K562 (cell line): ENCODE results near the gene DCAF10. TPM values are rescaled to one million over a fixed set of nuclear protein-coding genes. Genes with fewer than 3 reads are reported as not detected.

Experiments used
- EHMT2 ChIP-seq: fragments of 450-650 bp; IDR thresholded peaks from 2 replicates; pipeline ENCODE4 v1.6.1; 2018; ENCODE audit warnings: antibody characterized with exemption
- ERF ChIP-seq: fragments of 450-650 bp; formaldehyde crosslinking; IDR thresholded peaks from 2 replicates; pipeline ENCODE4 v1.4.0; 2020; ENCODE audit warnings: mild to moderate bottlenecking, mixed read lengths
- GABPB2 ChIP-seq: fragments of 250-450 bp; sonication (Bioruptor Pico); conservative IDR thresholded peaks from 2 replicates; pipeline ENCODE4 v1.5.1; 2021; ENCODE audit warnings: mild to moderate bottlenecking
- NR2C2 ChIP-seq, 2 experiments: fragments of 200-800 bp in 1 of 2; sonication (Bioruptor generic) in 1 of 2; sonication (generic) in 1 of 2; formaldehyde crosslinking in 1 of 2; IDR thresholded peaks; 2 replicates each; pipeline versions ENCODE4 v1.6.1 to v1.8.0; 2016 to 2022; ENCODE audit warnings: mild to moderate bottlenecking in 1 of 2, missing compliant biosample characterization in 1 of 2, missing genetic modification characterization in 1 of 2, missing genetic modification reagents in 1 of 2
- RUNX1 ChIP-seq: sonication (generic); IDR thresholded peaks from 2 replicates; pipeline ENCODE4 v1.6.1; 2016; ENCODE audit warnings: antibody characterized with exemption, low read depth
- SRSF1 ChIP-seq: fragments of 200-400 bp; formaldehyde crosslinking; IDR thresholded peaks from 2 replicates; pipeline ENCODE4 v1.6.1; 2017; ENCODE audit warnings: mild to moderate bottlenecking, low read depth, low read length, moderate library complexity
- ZNF184 ChIP-seq: sonication (generic); formaldehyde crosslinking; IDR thresholded peaks from 2 replicates; pipeline ENCODE4 v1.5.0; 2020; ENCODE audit warnings: missing genetic modification reagents
- polyA plus RNA-seq, 8 experiments: library from polyadenylated mRNA; depleted of rRNA in 4 of 8; stranded (reverse) in 5 of 8; unstranded in 3 of 8; fragments of >200 nt; fragmentation: Nextera tagmentation in 2 of 8; fragmentation: Illumina TruSeq in 1 of 8; extraction: Ambion mirVana in 2 of 8; extraction: Trizol in 1 of 8; gene quantifications; 2 replicates each; pipeline versions ENCODE4 v1.2.1 to v1.2.3, GENCODE V29; 2011 to 2014; ENCODE audit warnings: inconsistent platforms in 1 of 8, missing spikeins in 1 of 8
- total RNA-seq, 7 experiments: library from RNA; depleted of rRNA in 6 of 7; stranded (reverse); fragments of >200 nt in 6 of 7; fragmentation: Illumina TruSeq in 2 of 7; extraction: Trizol in 2 of 7; gene quantifications; 2 replicates each; pipeline versions ENCODE4 v1.2.1 to v1.2.3, GENCODE V29; 2011 to 2021; ENCODE audit warnings: low replicate concordance in 1 of 7
- TF ChIP-seq, protein P1 (sequence below), 2 experiments: fragments of 450-650 bp in 1 of 2; sonication (generic) in 1 of 2; formaldehyde crosslinking; conservative IDR thresholded peaks; 2 replicates each; pipeline versions ENCODE4 v1.4.0 to v1.8.1; 2020 to 2022; ENCODE audit warnings: mild to moderate bottlenecking in 1 of 2, missing genetic modification reagents in 1 of 2
- TF ChIP-seq, protein P2 (sequence below): fragments of 450-650 bp; IDR thresholded peaks from 2 replicates; pipeline ENCODE4 v1.6.1; 2016; ENCODE audit warnings: borderline replicate concordance

The DCAF10 gene
- total and polyA plus RNA-seq, 9 of the 15 experiments (the other 6 are each of a cell fraction or from before 2014, with no cell fraction given) = 6.8 to 40.1 (median 16.9) TPM

DNA sequence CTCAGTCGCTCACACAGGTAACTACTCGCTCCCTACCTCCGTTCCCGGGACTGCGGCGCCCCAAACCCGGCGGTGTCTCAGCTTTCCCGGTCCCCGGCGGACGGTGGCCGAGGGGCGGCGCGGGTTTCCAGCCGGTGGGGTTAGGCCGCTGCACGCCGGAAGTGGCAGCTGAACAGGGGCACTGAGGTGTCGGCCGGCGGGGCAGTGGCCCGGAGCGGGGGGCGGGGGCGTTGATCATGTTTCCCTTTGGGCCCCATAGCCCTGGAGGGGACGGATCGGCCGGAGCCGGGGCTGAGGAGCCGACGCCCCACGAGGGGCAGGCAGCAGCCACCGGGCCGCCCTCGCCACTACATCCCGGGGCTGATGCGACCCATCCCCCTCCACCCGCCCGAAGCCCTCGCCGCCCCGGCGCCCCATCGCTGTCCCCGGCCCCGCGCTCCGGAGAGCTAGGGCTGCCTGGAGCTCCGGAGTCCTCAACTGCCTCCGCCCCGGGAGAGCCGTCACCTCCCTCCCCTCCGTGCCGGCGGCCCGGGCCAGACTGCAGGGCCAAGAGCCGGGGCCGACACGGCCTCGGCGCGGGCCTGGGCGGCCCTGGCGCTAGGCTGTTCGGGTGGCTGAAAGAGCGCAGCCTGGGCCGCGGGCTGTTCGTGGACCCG is at the start of gene DCAF10 (continued):
- TF ChIP-seq ERF (CRISPR knock-in tag) (peak; percentile 92), ZNF184 (CRISPR knock-in tag) (no peak), EHMT2 (no peak), GABPB2 (CRISPR knock-in tag) (no peak; the same call in 1 of the 2 replicates), SRSF1 (no peak), NR2C2 (CRISPR knock-in tag; IDR thresholded peaks at IDR 0.05) (peak; percentile 76; the same call in 1 of the 2 replicates), NR2C2 (tag; IDR thresholded peaks at IDR 0.05) (peak; percentile 91), RUNX1 (peak; percentile 90; the same call in 1 of the 2 replicates)
- TF ChIP-seq, protein P1, sequence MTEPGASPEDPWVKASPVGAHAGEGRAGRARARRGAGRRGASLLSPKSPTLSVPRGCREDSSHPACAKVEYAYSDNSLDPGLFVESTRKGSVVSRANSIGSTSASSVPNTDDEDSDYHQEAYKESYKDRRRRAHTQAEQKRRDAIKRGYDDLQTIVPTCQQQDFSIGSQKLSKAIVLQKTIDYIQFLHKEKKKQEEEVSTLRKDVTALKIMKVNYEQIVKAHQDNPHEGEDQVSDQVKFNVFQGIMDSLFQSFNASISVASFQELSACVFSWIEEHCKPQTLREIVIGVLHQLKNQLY (CRISPR knock-in tag; conservative IDR thresholded peaks at IDR 0.05) = no peak; a peak in 1 of 4 replicates
- TF ChIP-seq, protein P2, sequence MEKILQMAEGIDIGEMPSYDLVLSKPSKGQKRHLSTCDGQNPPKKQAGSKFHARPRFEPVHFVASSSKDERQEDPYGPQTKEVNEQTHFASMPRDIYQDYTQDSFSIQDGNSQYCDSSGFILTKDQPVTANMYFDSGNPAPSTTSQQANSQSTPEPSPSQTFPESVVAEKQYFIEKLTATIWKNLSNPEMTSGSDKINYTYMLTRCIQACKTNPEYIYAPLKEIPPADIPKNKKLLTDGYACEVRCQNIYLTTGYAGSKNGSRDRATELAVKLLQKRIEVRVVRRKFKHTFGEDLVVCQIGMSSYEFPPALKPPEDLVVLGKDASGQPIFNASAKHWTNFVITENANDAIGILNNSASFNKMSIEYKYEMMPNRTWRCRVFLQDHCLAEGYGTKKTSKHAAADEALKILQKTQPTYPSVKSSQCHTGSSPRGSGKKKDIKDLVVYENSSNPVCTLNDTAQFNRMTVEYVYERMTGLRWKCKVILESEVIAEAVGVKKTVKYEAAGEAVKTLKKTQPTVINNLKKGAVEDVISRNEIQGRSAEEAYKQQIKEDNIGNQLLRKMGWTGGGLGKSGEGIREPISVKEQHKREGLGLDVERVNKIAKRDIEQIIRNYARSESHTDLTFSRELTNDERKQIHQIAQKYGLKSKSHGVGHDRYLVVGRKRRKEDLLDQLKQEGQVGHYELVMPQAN = no peak; the same call in 1 of the 2 replicates
